HG03378 (cell line): ENCODE measurements around the gene SYNE1.

Source experiments
- ATAC-seq: cut with Tn5 transposase; IDR thresholded peaks from one replicate; pipeline ENCODE4 v1.9.1; 2021; ENCODE audit warnings: mild to moderate bottlenecking, moderate library complexity; ENCODE audit not compliant: unreplicated experiment

Gene SYNE1

GRCh38 chr6:152380993-152381898 lies 255.9 kb downstream of the SYNE1 start:
- ATAC-seq = no peak

- ATAC-seq = no peak
Measured at GRCh38 chr6:152380351-152380767, 256.8 kb downstream of the SYNE1 start.

GRCh38 chr6:152379423-152379822 lies 257.7 kb downstream of the SYNE1 start:
- ATAC-seq = no peak

- no peak for ATAC-seq
Measured at GRCh38 chr6:152378169-152378568, 259.0 kb downstream of the SYNE1 start.

GRCh38 chr6:152375197-152375596 lies 262.0 kb downstream of the SYNE1 start:
- ATAC-seq = no peak

- no peak for ATAC-seq
Measured at GRCh38 chr6:152372945-152373344, 264.2 kb downstream of the SYNE1 start.

GRCh38 chr6:152371775-152372174 lies 265.4 kb downstream of the SYNE1 start:
- no peak for ATAC-seq

GRCh38 chr6:152368751-152369624 lies 268.2 kb downstream of the SYNE1 start:
- no peak for ATAC-seq

- no peak for ATAC-seq
Measured at GRCh38 chr6:152364866-152365265, 272.3 kb downstream of the SYNE1 start.

GRCh38 chr6:152360034-152360433 lies 277.1 kb downstream of the SYNE1 start:
- ATAC-seq = no peak

- peak; percentile 75 for ATAC-seq
Measured at GRCh38 chr6:152356662-152357061, 280.5 kb downstream of the SYNE1 start.

GRCh38 chr6:152356016-152356415 lies 281.1 kb downstream of the SYNE1 start:
- ATAC-seq = no peak

GRCh38 chr6:152355166-152355565 lies 282.0 kb downstream of the SYNE1 start:
- no peak for ATAC-seq

- ATAC-seq = no peak
Measured at GRCh38 chr6:152353440-152353839, 283.7 kb downstream of the SYNE1 start.

GRCh38 chr6:152351742-152352141 lies 285.4 kb downstream of the SYNE1 start:
- no peak for ATAC-seq

GRCh38 chr6:152351110-152351509 lies 286.1 kb downstream of the SYNE1 start:
- no peak for ATAC-seq

GRCh38 chr6:152348116-152348515 lies 289.0 kb downstream of the SYNE1 start:
- no peak for ATAC-seq

GRCh38 chr6:152343735-152344360 lies 293.3 kb downstream of the SYNE1 start:
- ATAC-seq = no peak

GRCh38 chr6:152341596-152341995 lies 295.6 kb downstream of the SYNE1 start:
- no peak for ATAC-seq

- ATAC-seq = peak; percentile 75
Measured at GRCh38 chr6:152338335-152339125, 298.6 kb downstream of the SYNE1 start.
